HG02870 (cell line): ENCODE results near the gene AMIGO3.

Experiments
- ATAC-seq: cut with Tn5 transposase; IDR thresholded peaks from one replicate; pipeline ENCODE4 v1.9.1; 2021; ENCODE audit warnings: mild to moderate bottlenecking, moderate library complexity; ENCODE audit not compliant: unreplicated experiment

AMIGO3 gene

GRCh38 chr3:49725906-49726681 is 6.6 kb upstream of the AMIGO3 start:
- ATAC-seq = no peak

- no peak for ATAC-seq
These were observed 5.1 kb upstream of the AMIGO3 start for GRCh38 chr3:49724586-49724985.

- ATAC-seq = peak; percentile 74
These were observed 4.4 kb upstream of the AMIGO3 start, which contains the start of gene GMPPB for GRCh38 chr3:49723628-49724551. Gene GMPPB, minus strand, starts transcription at chr3:49723951. Its CDS starts 225 bp downstream, at chr3:49723726.

GRCh38 chr3:49723296-49723627 is 3.8 kb upstream of the AMIGO3 start:
- ATAC-seq = no peak

- no peak for ATAC-seq
These were observed 3.4 kb upstream of the AMIGO3 start for GRCh38 chr3:49722896-49723295.

GRCh38 chr3:49721896-49722781 is 2.7 kb upstream of the AMIGO3 start:
- no peak for ATAC-seq

GRCh38 chr3:49721596-49721895 is 2.1 kb upstream of the AMIGO3 start:
- no peak for ATAC-seq

GRCh38 chr3:49720855-49721595 is 1.5 kb upstream of the AMIGO3 start:
- ATAC-seq = no peak

- ATAC-seq = no peak
These were observed 648 bp downstream of the AMIGO3 start for GRCh38 chr3:49718858-49719213.

GRCh38 chr3:49717959-49718857 is 1.3 kb downstream of the AMIGO3 start:
- ATAC-seq = no peak

- no peak for ATAC-seq
These were observed 2.1 kb downstream of the AMIGO3 start for GRCh38 chr3:49717211-49717958.

GRCh38 chr3:49716691-49717210 is 2.7 kb downstream of the AMIGO3 start:
- ATAC-seq = no peak

- ATAC-seq = no peak
These were observed 3.3 kb downstream of the AMIGO3 start for GRCh38 chr3:49716169-49716568.

GRCh38 chr3:49715611-49716121 is 3.8 kb downstream of the AMIGO3 start:
- no peak for ATAC-seq

GRCh38 chr3:49714728-49715550 is 4.5 kb downstream of the AMIGO3 start:
- no peak for ATAC-seq

GRCh38 chr3:49713336-49714105 is 6.0 kb downstream of the AMIGO3 start:
- ATAC-seq = no peak
